Right lobe of liver (tissue), 6 donors: Measurements from ENCODE around the gene MYOZ1. TPM values are rescaled to one million over a fixed set of nuclear protein-coding genes. Genes with fewer than 3 reads are reported as not detected.

Source experiments
- ATAC-seq, 4 donors: fragments of 200-7000 bp; cut with Tn5 transposase; one replicate each; pipeline ENCODE4 v1.9.1; 2020; ENCODE audit warnings: mild to moderate bottlenecking in 4 of 4, moderate library complexity in 4 of 4
- DNase-seq, 3 donors: peaks; one replicate each; pipeline ENCODE4 v3.0.0-alpha.2; 2020
- H3K27ac ChIP-seq, 3 donors: fragments of 200-600 bp; one replicate each; pipeline ENCODE4 v1.8.0; 2022
- H3K27me3 ChIP-seq, 2 donors: fragments of 200-600 bp; one replicate each; pipeline ENCODE4 v1.8.0; 2022
- H3K36me3 ChIP-seq, 4 donors: fragments of 200-600 bp; sonication (generic) in 1 of 4; one replicate each; pipeline versions ENCODE4 v1.5.1 to v1.8.0; 2017 to 2022; ENCODE audit warnings: control low read depth in 1 of 4
- H3K4me1 ChIP-seq, 4 donors: fragments of 200-600 bp; sonication (generic) in 1 of 4; one replicate each; pipeline versions ENCODE4 v1.5.1 to v1.8.0; 2017 to 2022; ENCODE audit warnings: control low read depth in 1 of 4
- H3K4me3 ChIP-seq, 3 donors: fragments of 200-600 bp; one replicate each; pipeline ENCODE4 v1.8.0; 2022
- H3K9me3 ChIP-seq, 4 donors: fragments of 200-600 bp; sonication (generic) in 1 of 4; one replicate each; pipeline versions ENCODE4 v1.5.1 to v1.8.0; 2017 to 2022; ENCODE audit warnings: control low read depth in 1 of 4
- POLR2A ChIP-seq: fragments of 450-650 bp; IDR thresholded peaks from one replicate; pipeline ENCODE4 v1.6.1; 2017; ENCODE audit warnings: antibody characterized with exemption, mild to moderate bottlenecking
- WGBS: methylation state at CpG from one replicate; pipeline ENCODE4 v1.1.6; 2018; ENCODE audit warnings: low coverage, low lambda C conversion rate; ENCODE audit not compliant: insufficient coverage; ENCODE audit errors: missing lambda C conversion rate; 5-methylcytosine and 5-hydroxymethylcytosine counted together
- intact Hi-C, 2 donors: fragments of 100-400 bp; cut with DNase I; formaldehyde crosslinking; loops; one replicate each; pipeline versions ENCODE4 v1.11.2 to v1.14.1; 2022
- total RNA-seq, 6 experiments: library from RNA; depleted of rRNA in 2 of 6; stranded (reverse); fragments of >200 nt in 2 of 6; fragmentation: NEBNext Ultra II Directional in 3 of 6; extraction: Animal tissue kit (Norgen Biotek cat#: 25700) in 3 of 6; gene quantifications; one replicate each; pipeline versions ENCODE4 v1.1.0 to v1.2.4, GENCODE V29; 2016 to 2023
- TF ChIP-seq, protein P1 (sequence below), 4 donors: fragments of 200-600 bp in 3 of 4; fragments of 450-650 bp in 1 of 4; IDR thresholded peaks; one replicate each; pipeline versions ENCODE4 v1.5.1 to v1.8.0; 2016 to 2022; ENCODE audit warnings: antibody characterized with exemption in 4 of 4, mild to moderate bottlenecking in 2 of 4
- donor health status: DM: no; HTN: yes; CAD: no.
- donor health status: DM: no; HTN: no; CAD: no.
- donor health status: DM: no; HTN: no; CAD: no.
- donor health status: DM: no; HTN: yes; CAD: no.
- donor health status: DM: no; HTN: yes; CAD: no.

MYOZ1 gene
- total RNA-seq, 6 experiments from 2014 or later, result 0.74 to 1.1 TPM; not detected in 4

DNA sequence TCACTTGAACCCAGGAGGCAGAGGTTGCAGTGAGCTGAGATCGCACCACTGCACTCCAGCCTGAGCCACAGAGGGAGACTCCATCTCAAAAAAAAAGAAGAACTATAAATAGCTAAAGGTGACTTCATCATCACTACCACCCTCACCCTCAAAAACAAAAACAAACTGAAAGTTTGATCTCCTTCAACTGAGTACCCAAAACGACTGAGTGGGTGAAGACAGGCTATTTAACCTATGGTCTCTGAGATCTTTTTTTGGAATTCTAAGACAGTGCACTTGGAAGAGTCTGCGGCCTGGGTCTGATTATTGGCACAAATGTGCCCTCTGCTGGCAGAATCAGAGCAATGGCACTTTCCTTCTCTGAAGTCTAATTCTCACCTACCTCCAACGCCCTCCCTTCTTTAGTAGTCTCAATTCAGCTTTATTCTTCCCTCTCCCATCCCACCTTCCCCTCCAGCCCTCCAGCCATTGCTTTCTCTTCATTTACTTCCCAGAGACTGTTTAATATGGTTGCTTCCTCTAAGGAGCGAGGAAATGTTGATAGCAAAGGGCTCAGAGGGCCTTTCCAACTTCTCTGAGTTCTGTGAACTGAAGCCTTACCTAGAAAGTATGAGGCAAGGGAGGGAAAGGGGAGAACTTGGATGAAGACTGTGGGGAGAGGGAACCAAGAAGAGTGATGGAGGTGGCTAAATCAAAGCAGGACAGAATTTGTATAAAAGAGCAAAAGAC is 2.9 kb upstream of the MYOZ1 start:
- peak; percentile 81 to 92 (median 89) for ATAC-seq
- intact Hi-C loops, result loop anchor here (5.0 kb wide), 1 partner anchor 112 kb away; no protein-coding TSS in a partner anchor
- H3K27me3 ChIP-seq, result no peaks in the 10 kb centered on the region
- peaks cover 0 to 5% (median 0%) of the 10 kb centered on the region in 4 donors for H3K4me1 ChIP-seq
- no peaks in the 10 kb centered on the region for H3K36me3 ChIP-seq
- no peak overlapping the region for H3K4me3 ChIP-seq
- H3K9me3 ChIP-seq, result no peaks in the 10 kb centered on the region
- H3K27ac ChIP-seq, result no peak overlapping the region
- 10% methylated on average over 5 of the region's 5 CpGs for WGBS
- no peak for TF ChIP-seq POLR2A
- TF ChIP-seq, protein P1, sequence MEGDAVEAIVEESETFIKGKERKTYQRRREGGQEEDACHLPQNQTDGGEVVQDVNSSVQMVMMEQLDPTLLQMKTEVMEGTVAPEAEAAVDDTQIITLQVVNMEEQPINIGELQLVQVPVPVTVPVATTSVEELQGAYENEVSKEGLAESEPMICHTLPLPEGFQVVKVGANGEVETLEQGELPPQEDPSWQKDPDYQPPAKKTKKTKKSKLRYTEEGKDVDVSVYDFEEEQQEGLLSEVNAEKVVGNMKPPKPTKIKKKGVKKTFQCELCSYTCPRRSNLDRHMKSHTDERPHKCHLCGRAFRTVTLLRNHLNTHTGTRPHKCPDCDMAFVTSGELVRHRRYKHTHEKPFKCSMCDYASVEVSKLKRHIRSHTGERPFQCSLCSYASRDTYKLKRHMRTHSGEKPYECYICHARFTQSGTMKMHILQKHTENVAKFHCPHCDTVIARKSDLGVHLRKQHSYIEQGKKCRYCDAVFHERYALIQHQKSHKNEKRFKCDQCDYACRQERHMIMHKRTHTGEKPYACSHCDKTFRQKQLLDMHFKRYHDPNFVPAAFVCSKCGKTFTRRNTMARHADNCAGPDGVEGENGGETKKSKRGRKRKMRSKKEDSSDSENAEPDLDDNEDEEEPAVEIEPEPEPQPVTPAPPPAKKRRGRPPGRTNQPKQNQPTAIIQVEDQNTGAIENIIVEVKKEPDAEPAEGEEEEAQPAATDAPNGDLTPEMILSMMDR (IDR thresholded peaks at IDR 0.05), result peak; percentile 86 to 95 (median 88)
- DNase-seq, result no peak

DNA sequence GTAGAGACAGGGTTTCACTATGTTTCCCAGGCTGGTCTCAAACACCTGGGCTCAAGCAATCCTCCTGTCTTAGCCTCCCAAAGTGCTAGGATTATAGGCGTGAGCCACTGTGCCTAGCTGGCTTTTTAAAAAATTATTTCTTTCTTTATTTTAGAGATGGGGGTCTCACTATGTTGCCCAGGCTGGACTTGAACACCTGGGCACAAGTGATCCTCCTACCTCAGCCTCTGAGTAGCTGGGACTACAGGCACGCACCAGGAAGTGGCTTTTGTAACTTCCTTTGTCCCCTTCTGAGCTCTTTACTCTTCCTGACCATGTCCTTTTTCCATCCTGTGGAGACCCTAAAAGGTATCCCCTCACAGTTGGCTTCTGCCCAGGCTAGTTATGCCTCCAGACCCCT is 2.1 kb upstream of the MYOZ1 start:
- intact Hi-C loops, result loop anchor here (5.0 kb wide), 1 partner anchor 111 kb away; no protein-coding TSS in a partner anchor
- WGBS, result 60% methylated on average over 2 of the region's 2 CpGs
- H3K36me3 ChIP-seq, result no peaks in the 10 kb centered on the region

DNA sequence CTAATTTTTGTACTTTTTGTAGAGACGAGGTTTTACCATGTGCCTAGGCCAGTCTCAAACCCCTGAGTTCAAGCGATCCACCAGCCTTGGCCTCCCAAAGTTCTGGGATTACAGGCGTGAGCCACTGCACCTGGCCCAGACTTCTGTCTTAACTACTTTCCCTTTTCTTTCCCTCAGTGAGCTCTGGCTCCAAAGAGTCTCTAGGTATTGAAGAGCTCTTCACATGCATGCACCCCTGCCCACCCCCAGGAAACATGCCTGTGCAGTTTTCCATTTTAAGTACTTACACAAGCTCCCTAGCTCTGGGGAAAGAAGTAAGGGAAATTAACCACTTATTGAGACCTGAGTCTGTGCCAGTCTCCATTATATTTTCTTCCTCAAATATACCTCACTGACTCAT is 2.0 kb downstream of the MYOZ1 start:
- no peaks in the 10 kb centered on the region for H3K36me3 ChIP-seq
- H3K4me3 ChIP-seq, result no peak overlapping the region
- TF ChIP-seq, protein P1 (IDR thresholded peaks at IDR 0.05), result no peak
- no peak for TF ChIP-seq POLR2A
- H3K9me3 ChIP-seq, result no peaks in the 10 kb centered on the region
- DNase-seq (no peak), ATAC-seq (no peak)
- intact Hi-C loops, result no loop called here
- H3K27me3 ChIP-seq, result no peaks in the 10 kb centered on the region
- no peak overlapping the region for H3K27ac ChIP-seq
- WGBS, result no CpG with 5 or more reads among the region's 3 CpGs
- H3K4me1 ChIP-seq, result no peaks in the 10 kb centered on the region

More for the DNA sequence above, 2.1 kb upstream of the MYOZ1 start:
- H3K4me1 ChIP-seq, result peaks cover 0 to 5% (median 0%) of the 10 kb centered on the region in 4 donors
- no peak overlapping the region for H3K27ac ChIP-seq
- no peak overlapping the region for H3K4me3 ChIP-seq
- H3K9me3 ChIP-seq, result no peaks in the 10 kb centered on the region
- TF ChIP-seq POLR2A, result no peak
- TF ChIP-seq, protein P1 (IDR thresholded peaks at IDR 0.05), result no peak
- ATAC-seq (no peak), DNase-seq (no peak)
- no peaks in the 10 kb centered on the region for H3K27me3 ChIP-seq

DNA sequence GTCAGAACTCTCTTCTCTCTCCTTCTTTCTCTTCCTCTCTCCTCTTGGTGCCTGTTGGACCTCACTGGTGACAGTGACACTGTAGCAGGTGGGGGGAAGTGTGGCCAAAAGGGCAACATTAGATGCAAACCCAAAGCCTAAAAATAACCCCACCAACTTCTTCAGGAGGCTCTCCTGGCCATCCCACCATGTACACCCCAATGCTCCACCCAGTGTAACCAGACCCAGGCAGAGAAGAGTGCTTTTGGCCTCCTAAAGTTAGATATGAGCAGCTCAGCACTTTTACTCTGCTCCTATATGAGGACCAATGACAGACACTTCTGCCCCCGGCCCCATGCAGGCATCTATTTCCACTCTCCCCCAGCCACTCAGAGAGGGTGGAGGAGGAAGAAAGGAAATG is 5.5 kb downstream of the MYOZ1 start:
- H3K9me3 ChIP-seq, result no peaks in the 10 kb centered on the region
- no peaks in the 10 kb centered on the region for H3K36me3 ChIP-seq
- no peak for TF ChIP-seq POLR2A
- TF ChIP-seq, protein P1 (IDR thresholded peaks at IDR 0.05), result no peak
- H3K27ac ChIP-seq, result no peak overlapping the region
- DNase-seq (no peak), ATAC-seq (no peak)
- H3K4me1 ChIP-seq, result no peaks in the 10 kb centered on the region
- H3K27me3 ChIP-seq, result no peaks in the 10 kb centered on the region
- WGBS, result 45% methylated on average over 1 of the region's 1 CpG
- H3K4me3 ChIP-seq, result no peak overlapping the region
- intact Hi-C loops, result no loop called here
